Endothelial cell of umbilical vein (primary cell): ENCODE measurements around the gene PRKCD. TPM values are rescaled to one million over a fixed set of nuclear protein-coding genes. Genes with fewer than 3 reads are reported as not detected.

Experiments used
- BruUV-seq: library from RNA; stranded (reverse); fragments of 400-500 nt; replicated peaks from 2 replicates; lab custom pipeline; 2021; lab: Mats Ljungman, UMichigan
- CTCF ChIA-PET: fragments of 300-600, 350-600 bp; sonication (Branson Sonifier 250); formaldehyde crosslinking; loops from one replicate; lab custom pipeline; 2021; ENCODE audit warnings: antibody characterized with exemption, inconsistent platforms; lab: Charles Lee
- POLR2A ChIA-PET: fragments of 300-600, 350-600 bp; sonication (Branson Sonifier 250); formaldehyde crosslinking; loops from one replicate; lab custom pipeline; 2021; ENCODE audit warnings: antibody characterized with exemption, inconsistent platforms; lab: Charles Lee
- DNase-seq: peaks from one replicate; pipeline ENCODE4 v3.0.0-alpha.2; 2011; ENCODE audit warnings: low read depth, low spot score
- FAIRE-seq: peaks from 2 replicates; lab custom pipeline; 2011; peaks lifted over from hg19 to GRCh38; lab: Jason Lieb, UNC
- H2AFZ ChIP-seq: 2 replicates; pipeline ENCODE4 v1.6.0; 2012; ENCODE audit warnings: low read depth, low read length, control low read depth, inconsistent platforms
- H3K27ac ChIP-seq: 2 replicates; pipeline ENCODE4 v1.5.1; 2011; ENCODE audit warnings: low read depth, mild to moderate bottlenecking, control low read depth, low read length, moderate library complexity; ENCODE audit not compliant: insufficient read depth
- H3K27me3 ChIP-seq, 2 experiments: 2 replicates each; pipeline versions ENCODE4 v1.6.0 to v1.6.1; 2011; ENCODE audit warnings: low read length in 2 of 2, mixed read lengths in 1 of 2; ENCODE audit not compliant: control insufficient read depth in 2 of 2, insufficient read depth in 2 of 2
- H3K36me3 ChIP-seq, 2 experiments: 2 replicates in 1 of 2; 3 replicates in 1 of 2; pipeline ENCODE4 v1.5.1; 2011; ENCODE audit warnings: low read length in 2 of 2, mild to moderate bottlenecking in 1 of 2, moderate library complexity in 1 of 2; ENCODE audit not compliant: control insufficient read depth in 2 of 2, insufficient read depth in 2 of 2; ENCODE audit errors: extremely low read depth in 1 of 2
- H3K4me1 ChIP-seq: 3 replicates; pipeline ENCODE4 v1.5.1; 2011; ENCODE audit warnings: mild to moderate bottlenecking, low read length; ENCODE audit not compliant: control insufficient read depth, insufficient read depth; ENCODE audit errors: extremely low read depth
- H3K4me2 ChIP-seq: 2 replicates; pipeline ENCODE4 v1.6.1; 2011; ENCODE audit warnings: low read length, control low read depth, mixed read lengths; ENCODE audit not compliant: insufficient read depth
- H3K4me3 ChIP-seq, 3 experiments: fragments of 200-600 bp in 1 of 3; sonication (generic), shearing (Covaris generic) in 1 of 3; replicated peaks in 1 of 3; 2 replicates each; pipeline ENCODE4 v1.5.1; 2011 to 2016; ENCODE audit warnings: control low read depth in 3 of 3, low read length in 3 of 3, mild to moderate bottlenecking in 2 of 3, inconsistent platforms in 1 of 3, low read depth in 1 of 3, moderate library complexity in 1 of 3; ENCODE audit not compliant: insufficient read depth in 1 of 3
- H3K79me2 ChIP-seq: 2 replicates; pipeline ENCODE4 v1.6.0; 2012; ENCODE audit warnings: low read length, inconsistent platforms; ENCODE audit not compliant: control insufficient read depth, insufficient read depth
- H3K9ac ChIP-seq: replicated peaks from 2 replicates; pipeline ENCODE3; 2011; ENCODE audit warnings: low read length, control low read depth; ENCODE audit not compliant: insufficient read depth; ENCODE audit errors: extremely low read depth
- H3K9me1 ChIP-seq: replicated peaks from 3 replicates; pipeline ENCODE4 v1.6.0; 2011; ENCODE audit warnings: mild to moderate bottlenecking, low read length; ENCODE audit not compliant: control insufficient read depth, insufficient read depth; ENCODE audit errors: extremely low read depth
- H3K9me3 ChIP-seq: replicated peaks from 2 replicates; pipeline ENCODE4 v1.5.1; 2012; ENCODE audit warnings: low read length, inconsistent platforms; ENCODE audit not compliant: control insufficient read depth, insufficient read depth
- H4K20me1 ChIP-seq: replicated peaks from 2 replicates; pipeline ENCODE3; 2011; ENCODE audit warnings: mild to moderate bottlenecking, low read length; ENCODE audit not compliant: control insufficient read depth, insufficient read depth; ENCODE audit errors: extremely low read depth
- EZH2 ChIP-seq: IDR thresholded peaks from 2 replicates; pipeline ENCODE4 v1.6.1; 2012; ENCODE audit warnings: borderline replicate concordance, low read depth, mild to moderate bottlenecking, moderate library complexity, low read length, inconsistent platforms; ENCODE audit not compliant: severe bottlenecking
- GATA2 ChIP-seq: IDR thresholded peaks from 2 replicates; pipeline ENCODE4 v1.7.0; 2011; ENCODE audit warnings: low read depth, mild to moderate bottlenecking, moderate library complexity, mixed read lengths, low read length; ENCODE audit not compliant: insufficient read length, insufficient read depth
- JUN ChIP-seq: IDR thresholded peaks from 2 replicates; pipeline ENCODE4 v1.6.1; 2011; ENCODE audit warnings: borderline replicate concordance, low read depth; ENCODE audit not compliant: insufficient read length, insufficient read depth
- POLR2AphosphoS5 ChIP-seq: IDR thresholded peaks from 2 replicates; pipeline ENCODE4 v1.6.1; 2012; ENCODE audit warnings: low read depth, mild to moderate bottlenecking, control low read depth, low read length, moderate library complexity; ENCODE audit not compliant: insufficient read depth
- dilution Hi-C: fragments of 300-500 bp; cut with MboI; formaldehyde crosslinking; loops from one replicate; pipeline ENCODE4 v1.15.0; 2019; ENCODE audit warnings: low sequenced_read_pairs; ENCODE audit not compliant: extremely low pct_ligation_motif_present
- intact Hi-C: fragments of 100-400 bp; cut with micrococcal nuclease; formaldehyde crosslinking; loops from one replicate; pipeline ENCODE4 v1.10.0; 2022
- polyA plus RNA-seq, 4 experiments: library from polyadenylated mRNA; depleted of rRNA in 3 of 4; stranded (reverse) in 3 of 4; unstranded in 1 of 4; fragments of >200 nt; gene quantifications; 2 replicates each; pipeline versions ENCODE4 v1.2.1 to v1.2.3, GENCODE V29; 2011 to 2012; ENCODE audit warnings: missing spikeins in 1 of 4
- total RNA-seq: library from RNA; stranded (reverse); gene quantifications from 2 replicates; pipeline ENCODE4 v1.2.3, GENCODE V29; 2021
- TF ChIP-seq, protein P1 (sequence below): IDR thresholded peaks from 2 replicates; pipeline ENCODE4 v1.6.1; 2011; ENCODE audit not compliant: insufficient read depth, insufficient read length
- TF ChIP-seq, protein P2 (sequence below), 2 donors: IDR thresholded peaks; 1 replicate in 1 of 2; 2 replicates in 1 of 2; pipeline ENCODE4 v1.5.1; 2011; ENCODE audit warnings: low read length in 2 of 2, mild to moderate bottlenecking in 2 of 2, moderate library complexity in 2 of 2, control low read depth in 1 of 2, inconsistent platforms in 1 of 2, low read depth in 1 of 2; ENCODE audit not compliant: insufficient read depth in 1 of 2; ENCODE audit errors: extremely low read depth in 1 of 2

PRKCD gene
- total and polyA plus RNA-seq, 2 donors (not counting 3 experiments of a cell fraction or from before 2014, with no cell fraction given) = 15.5 to 19.0 TPM

DNA sequence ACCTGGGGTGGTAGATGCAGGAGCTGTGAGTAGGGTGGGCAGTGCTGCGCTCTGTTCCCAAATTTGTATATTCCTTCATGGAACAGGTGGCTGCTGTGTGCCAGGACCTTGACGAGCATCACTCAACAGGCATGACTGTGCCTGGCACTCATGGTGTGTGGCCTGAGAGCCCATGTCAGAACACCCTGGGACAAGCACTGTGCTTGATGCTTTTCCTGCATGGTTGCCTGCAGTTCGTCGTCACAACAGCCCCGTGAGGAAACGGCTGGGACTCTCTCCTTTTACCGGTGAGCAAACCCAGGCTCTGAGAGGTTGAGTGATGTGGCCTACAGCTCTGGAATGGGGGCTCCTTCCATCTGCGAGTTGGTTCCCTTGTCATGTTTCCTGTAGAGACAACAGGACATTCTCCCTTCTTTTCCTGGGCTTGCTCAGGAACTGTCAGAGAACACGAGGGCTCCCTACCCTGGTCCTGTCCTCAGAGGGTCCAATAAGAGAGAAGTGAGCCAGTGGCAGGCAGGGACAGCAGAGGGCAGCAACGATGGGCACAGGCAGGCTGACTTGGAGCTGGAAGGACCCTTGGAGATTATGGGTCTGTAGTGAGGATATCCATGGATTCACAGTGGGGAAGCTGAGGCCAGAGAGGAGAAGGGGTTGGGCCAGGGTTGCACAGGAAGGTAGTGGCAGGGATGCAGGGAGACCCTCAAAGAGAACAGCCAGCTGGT, 37.4 kb downstream of the PRKCD start:
- no peak for DNase-seq
- dilution Hi-C loops = no loop called here

More for the DNA sequence above, 37.4 kb downstream of the PRKCD start:
- intact Hi-C loops = no loop called here
- H3K79me2 ChIP-seq = no peaks in the 10 kb centered on the region
- H2AFZ ChIP-seq = no peak overlapping the region
- no peaks in the 10 kb centered on the region for H3K27me3 ChIP-seq
- H3K36me3 ChIP-seq = no peaks in the 10 kb centered on the region
- H3K4me1 ChIP-seq = peaks cover 11% of the 10 kb centered on the region
- no peak overlapping the region for H3K27ac ChIP-seq
- H3K4me2 ChIP-seq = no peak overlapping the region
- POLR2A ChIA-PET = no interaction called here
- no TSS peak for BruUV-seq
- CTCF ChIA-PET = interaction anchor here (0.5 to 8.2 kb wide), 8 partner anchors 33 to 510 kb away, joined by 3 to 199 read pairs (median 4); no protein-coding TSS in a partner anchor
- H3K9me1 ChIP-seq = no peaks in the 10 kb centered on the region
- no peaks in the 10 kb centered on the region for H3K9me3 ChIP-seq
- H3K4me3 ChIP-seq = no peak overlapping the region
- FAIRE-seq = no peak
- H4K20me1 ChIP-seq = no peaks in the 10 kb centered on the region
- no peak overlapping the region for H3K9ac ChIP-seq
- no peak for TF ChIP-seq GATA2
- TF ChIP-seq EZH2 = no peak
- TF ChIP-seq, protein P1, sequence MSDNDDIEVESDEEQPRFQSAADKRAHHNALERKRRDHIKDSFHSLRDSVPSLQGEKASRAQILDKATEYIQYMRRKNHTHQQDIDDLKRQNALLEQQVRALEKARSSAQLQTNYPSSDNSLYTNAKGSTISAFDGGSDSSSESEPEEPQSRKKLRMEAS = no peak
- TF ChIP-seq, protein P2, sequence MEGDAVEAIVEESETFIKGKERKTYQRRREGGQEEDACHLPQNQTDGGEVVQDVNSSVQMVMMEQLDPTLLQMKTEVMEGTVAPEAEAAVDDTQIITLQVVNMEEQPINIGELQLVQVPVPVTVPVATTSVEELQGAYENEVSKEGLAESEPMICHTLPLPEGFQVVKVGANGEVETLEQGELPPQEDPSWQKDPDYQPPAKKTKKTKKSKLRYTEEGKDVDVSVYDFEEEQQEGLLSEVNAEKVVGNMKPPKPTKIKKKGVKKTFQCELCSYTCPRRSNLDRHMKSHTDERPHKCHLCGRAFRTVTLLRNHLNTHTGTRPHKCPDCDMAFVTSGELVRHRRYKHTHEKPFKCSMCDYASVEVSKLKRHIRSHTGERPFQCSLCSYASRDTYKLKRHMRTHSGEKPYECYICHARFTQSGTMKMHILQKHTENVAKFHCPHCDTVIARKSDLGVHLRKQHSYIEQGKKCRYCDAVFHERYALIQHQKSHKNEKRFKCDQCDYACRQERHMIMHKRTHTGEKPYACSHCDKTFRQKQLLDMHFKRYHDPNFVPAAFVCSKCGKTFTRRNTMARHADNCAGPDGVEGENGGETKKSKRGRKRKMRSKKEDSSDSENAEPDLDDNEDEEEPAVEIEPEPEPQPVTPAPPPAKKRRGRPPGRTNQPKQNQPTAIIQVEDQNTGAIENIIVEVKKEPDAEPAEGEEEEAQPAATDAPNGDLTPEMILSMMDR (IDR thresholded peaks at IDR 0.05; ENCODE audit: extremely low read depth in 1 of 2, insufficient read depth in 1 of 2, low read depth in 1 of 2, low read length in 2 of 2) = peak in 1 of 2 donors; percentile 8
- TF ChIP-seq POLR2AphosphoS5 = no peak
- no peak for TF ChIP-seq JUN
